Hepatocyte (in vitro differentiated cells): ENCODE results near the gene TUBAL3. TPM values are rescaled to one million over a fixed set of nuclear protein-coding genes. Genes with fewer than 3 reads are reported as not detected.

Source experiments
- DNase-seq: peaks from one replicate; pipeline ENCODE4 v3.0.0-alpha.2; 2016; ENCODE audit warnings: low spot score
- H2AFZ ChIP-seq: fragments of 200-600 bp; sonication (generic); 2 replicates; pipeline ENCODE4 v1.6.0; 2016; ENCODE audit warnings: antibody characterized with exemption, mild to moderate bottlenecking
- H3K27ac ChIP-seq: fragments of 200-600 bp; sonication (generic); 2 replicates; pipeline ENCODE4 v1.5.1; 2016; ENCODE audit warnings: mild to moderate bottlenecking
- H3K27me3 ChIP-seq: fragments of 200-600 bp; sonication (generic); 2 replicates; pipeline ENCODE4 v1.6.1; 2016
- H3K36me3 ChIP-seq: fragments of 200-600 bp; sonication (generic); replicated peaks from 2 replicates; pipeline ENCODE4 v1.5.1; 2016; ENCODE audit warnings: low read depth; ENCODE audit not compliant: insufficient read depth
- H3K4me1 ChIP-seq: fragments of 200-600 bp; sonication (generic); 2 replicates; pipeline ENCODE4 v1.5.1; 2016; ENCODE audit warnings: mild to moderate bottlenecking, moderate library complexity; ENCODE audit not compliant: insufficient read depth
- H3K4me2 ChIP-seq: fragments of 200-600 bp; sonication (generic); 2 replicates; pipeline ENCODE4 v1.6.0; 2016
- H3K4me3 ChIP-seq: fragments of 200-600 bp; sonication (generic); 2 replicates; pipeline ENCODE4 v1.5.1; 2016; ENCODE audit warnings: mild to moderate bottlenecking
- H3K79me2 ChIP-seq: fragments of 200-600 bp; sonication (generic); 2 replicates; pipeline ENCODE4 v1.6.0; 2017; ENCODE audit warnings: mild to moderate bottlenecking
- H3K9me2 ChIP-seq: fragments of 200-600 bp; sonication (generic); replicated peaks from 2 replicates; pipeline ENCODE4 v1.6.0; 2017; ENCODE audit warnings: mild to moderate bottlenecking; ENCODE audit not compliant: insufficient read depth
- H3K9me3 ChIP-seq: fragments of 200-600 bp; sonication (generic); 2 replicates; pipeline ENCODE4 v1.5.1; 2016; ENCODE audit warnings: low read depth, mild to moderate bottlenecking
- H4K20me1 ChIP-seq: fragments of 200-600 bp; sonication (generic); 2 replicates; pipeline ENCODE4 v1.6.0; 2016; ENCODE audit warnings: mild to moderate bottlenecking; ENCODE audit not compliant: insufficient read depth, poor library complexity, severe bottlenecking
- CTCF ChIP-seq: fragments of 200-600 bp; sonication (generic); IDR thresholded peaks from 2 replicates; pipeline ENCODE4 v1.5.1; 2016; ENCODE audit warnings: antibody characterized with exemption, mild to moderate bottlenecking; ENCODE audit not compliant: poor library complexity
- EZH2 ChIP-seq: fragments of 200-600 bp; sonication (generic); IDR thresholded peaks from 2 replicates; pipeline ENCODE4 v1.6.1; 2016; ENCODE audit warnings: antibody characterized with exemption, mild to moderate bottlenecking, borderline replicate concordance
- EZH2phosphoT487 ChIP-seq: fragments of 200-600 bp; sonication (generic); IDR thresholded peaks from one replicate; pipeline ENCODE4 v1.6.1; 2018; ENCODE audit warnings: antibody characterized with exemption, mild to moderate bottlenecking, low read depth, moderate library complexity; ENCODE audit not compliant: unreplicated experiment, severe bottlenecking
- WGBS: methylation state at CpG from one replicate; pipeline ENCODE4 v1.1.6; 2016; ENCODE audit warnings: low lambda C conversion rate; ENCODE audit errors: missing lambda C conversion rate; 5-methylcytosine and 5-hydroxymethylcytosine counted together
- polyA plus RNA-seq: library from polyadenylated mRNA; unstranded; fragments of >200 nt; fragmentation: Nextera tagmentation; extraction: Ambion mirVana; gene quantifications from 2 replicates; pipeline ENCODE4 v1.2.1, GENCODE V29; 2016
- total RNA-seq: library from RNA; depleted of rRNA; stranded (reverse); fragments of >200 nt; gene quantifications from 2 replicates; pipeline ENCODE4 v1.2.3, GENCODE V29; 2014

Gene TUBAL3
- total and polyA plus RNA-seq, 2 experiments from 2014 or later = 0.58 to 1.7 TPM

- no peaks in the 10 kb centered on the region for H3K36me3 ChIP-seq
- no peak for DNase-seq
- H3K27ac ChIP-seq = no peak overlapping the region
- H3K4me1 ChIP-seq = no peaks in the 10 kb centered on the region
- no peak for TF ChIP-seq EZH2phosphoT487
- TF ChIP-seq CTCF = no peak
- no peak for TF ChIP-seq EZH2
- H3K27me3 ChIP-seq = no peaks in the 10 kb centered on the region
- no peaks in the 10 kb centered on the region for H3K79me2 ChIP-seq
- no peak overlapping the region for H2AFZ ChIP-seq
- WGBS = 96% methylated on average over 3 of the region's 3 CpGs
- no peaks in the 10 kb centered on the region for H3K9me2 ChIP-seq
- H4K20me1 ChIP-seq = no peaks in the 10 kb centered on the region
- H3K4me2 ChIP-seq = no peak overlapping the region
- H3K4me3 ChIP-seq = no peak overlapping the region
- H3K9me3 ChIP-seq = peaks cover 12% of the 10 kb centered on the region
These were observed 12.8 kb downstream of the TUBAL3 start for GRCh38 chr10:5391790-5392189.

- no peak overlapping the region for H2AFZ ChIP-seq
- no peaks in the 10 kb centered on the region for H3K79me2 ChIP-seq
- no peaks in the 10 kb centered on the region for H3K9me2 ChIP-seq
- no peak overlapping the region for H3K4me2 ChIP-seq
- no peak for TF ChIP-seq EZH2
- TF ChIP-seq EZH2phosphoT487 = no peak
- no peak for TF ChIP-seq CTCF
- WGBS = 97% methylated on average over 1 of the region's 1 CpG
- H3K4me1 ChIP-seq = no peaks in the 10 kb centered on the region
- no peak for DNase-seq
- peaks cover 12% of the 10 kb centered on the region for H3K9me3 ChIP-seq
- no peaks in the 10 kb centered on the region for H3K27me3 ChIP-seq
- no peaks in the 10 kb centered on the region for H4K20me1 ChIP-seq
- H3K36me3 ChIP-seq = no peaks in the 10 kb centered on the region
- no peak overlapping the region for H3K4me3 ChIP-seq
- no peak overlapping the region for H3K27ac ChIP-seq
These were observed 13.9 kb downstream of the TUBAL3 start for GRCh38 chr10:5390607-5391205.

- no peaks in the 10 kb centered on the region for H3K27me3 ChIP-seq
- TF ChIP-seq EZH2 (no peak), CTCF (no peak), EZH2phosphoT487 (no peak)
- H3K4me1 ChIP-seq = peaks cover 4% of the 10 kb centered on the region
- H3K4me2 ChIP-seq = no peak overlapping the region
- H3K79me2 ChIP-seq = no peaks in the 10 kb centered on the region
- peaks cover 12% of the 10 kb centered on the region for H3K9me3 ChIP-seq
- no peaks in the 10 kb centered on the region for H4K20me1 ChIP-seq
- no peak overlapping the region for H3K4me3 ChIP-seq
- DNase-seq = no peak
- H2AFZ ChIP-seq = no peak overlapping the region
- no peaks in the 10 kb centered on the region for H3K9me2 ChIP-seq
- 91% methylated on average over 5 of the region's 5 CpGs for WGBS
- no peak overlapping the region for H3K27ac ChIP-seq
- H3K36me3 ChIP-seq = no peaks in the 10 kb centered on the region
These were observed 17.5 kb downstream of the TUBAL3 start for GRCh38 chr10:5387169-5387568.

GRCh38 chr10:5385224-5385623 is 19.4 kb downstream of the TUBAL3 start:
- Histone ChIP-seq H3K79me2 (no peaks in the 10 kb centered on the region), H3K9me3 (peaks cover 5% of the 10 kb centered on the region), H2AFZ (no peak overlapping the region), H3K27ac (no peak overlapping the region), H3K36me3 (no peaks in the 10 kb centered on the region), H3K4me3 (no peak overlapping the region), H3K27me3 (no peaks in the 10 kb centered on the region), H3K4me2 (no peak overlapping the region), H4K20me1 (no peaks in the 10 kb centered on the region), H3K9me2 (no peaks in the 10 kb centered on the region), H3K4me1 (peaks cover 4% of the 10 kb centered on the region)
- WGBS = 86% methylated on average over 2 of the region's 2 CpGs
- DNase-seq = no peak
- TF ChIP-seq EZH2phosphoT487 (no peak), CTCF (no peak), EZH2 (no peak)
